Epidermal melanocyte (primary cell): ENCODE results near the gene MAGEB3.

ENCODE experiments used
- DNase-seq: peaks from one replicate; pipeline ENCODE4 v3.0.0; 2011; ENCODE audit warnings: low spot score; ENCODE audit not compliant: insufficient read length

The MAGEB3 gene

GRCh38 chrX:30278365-30278764, 47.9 kb downstream of the MAGEB3 start:
- no peak for DNase-seq

DNA sequence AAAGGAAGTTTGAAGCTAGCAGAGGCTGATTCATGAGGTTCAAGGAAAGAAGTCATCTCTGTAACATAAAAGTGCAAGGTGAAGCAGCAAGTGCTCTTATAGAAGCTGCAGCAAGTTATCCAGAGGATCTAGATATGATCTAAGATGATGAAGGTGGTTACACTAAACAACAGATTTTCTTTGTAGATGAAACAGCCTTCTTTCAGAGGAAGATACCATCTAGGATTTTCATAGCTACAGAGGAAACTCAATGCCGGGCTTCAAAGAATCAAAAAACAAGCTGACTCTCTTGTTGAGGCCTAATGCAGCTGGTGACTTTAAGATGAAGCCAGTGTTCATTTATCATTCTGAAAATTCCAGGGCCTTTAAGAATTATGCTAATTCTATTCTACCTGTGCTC, 50.0 kb downstream of the MAGEB3 start:
- DNase-seq: no peak

- DNase-seq: no peak
Measured at GRCh38 chrX:30282527-30282926, 52.1 kb downstream of the MAGEB3 start.

- peak; percentile 26 for DNase-seq
Measured at GRCh38 chrX:30283456-30284200, 53.2 kb downstream of the MAGEB3 start.
